ENCODE data around the gene OMG.
"Not testable (repeated sequence)": the region's sequence is repeated elsewhere in the genome, so short reads cannot be mapped to it uniquely, and the experiment has no call there.

OMG gene, protein sequence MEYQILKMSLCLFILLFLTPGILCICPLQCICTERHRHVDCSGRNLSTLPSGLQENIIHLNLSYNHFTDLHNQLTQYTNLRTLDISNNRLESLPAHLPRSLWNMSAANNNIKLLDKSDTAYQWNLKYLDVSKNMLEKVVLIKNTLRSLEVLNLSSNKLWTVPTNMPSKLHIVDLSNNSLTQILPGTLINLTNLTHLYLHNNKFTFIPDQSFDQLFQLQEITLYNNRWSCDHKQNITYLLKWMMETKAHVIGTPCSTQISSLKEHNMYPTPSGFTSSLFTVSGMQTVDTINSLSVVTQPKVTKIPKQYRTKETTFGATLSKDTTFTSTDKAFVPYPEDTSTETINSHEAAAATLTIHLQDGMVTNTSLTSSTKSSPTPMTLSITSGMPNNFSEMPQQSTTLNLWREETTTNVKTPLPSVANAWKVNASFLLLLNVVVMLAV
- long read RNA-seq, donor 1 = 0 reads
- long read RNA-seq, donor 2, partial matches to known transcripts = 0 of 1 reads
- long read RNA-seq, donor 2, other reads (novel, unspliced or antisense) = 0 of 1 reads
- long read RNA-seq, donor 3 = 0 reads
- long read RNA-seq, donor 4 = 0 reads
- long read RNA-seq, donor 5 = 0 reads
- long read RNA-seq, donor 6 = 0 reads
- long read RNA-seq, donor 7 = 0 reads
- long read RNA-seq, donor 8 = 0 reads

DNA sequence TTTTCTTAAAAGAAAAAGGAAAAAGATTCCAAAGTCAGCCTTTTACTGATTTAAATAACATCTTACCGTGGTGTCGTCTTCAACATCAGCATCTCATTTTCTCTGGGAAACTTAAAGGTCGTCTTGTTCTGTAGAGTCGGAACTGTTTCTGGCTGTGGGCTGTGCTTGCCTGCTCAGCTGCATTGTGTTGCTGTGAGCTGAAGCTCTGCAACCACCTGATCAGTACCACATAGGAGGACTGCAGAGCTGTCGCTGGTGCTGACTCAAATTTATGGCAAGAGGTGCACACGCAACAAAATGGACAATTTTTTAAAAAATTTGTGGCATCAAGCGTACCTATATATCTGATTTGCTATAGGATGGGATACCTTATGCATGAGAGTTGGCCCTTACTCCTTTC lies at the start of gene OMG:
TSS of gene OMG (minus strand) at position 150 of the 400 bp plus-strand sequence. CDS start 908 bp downstream, outside the sequence.
- no peak for DNase-seq

DNA sequence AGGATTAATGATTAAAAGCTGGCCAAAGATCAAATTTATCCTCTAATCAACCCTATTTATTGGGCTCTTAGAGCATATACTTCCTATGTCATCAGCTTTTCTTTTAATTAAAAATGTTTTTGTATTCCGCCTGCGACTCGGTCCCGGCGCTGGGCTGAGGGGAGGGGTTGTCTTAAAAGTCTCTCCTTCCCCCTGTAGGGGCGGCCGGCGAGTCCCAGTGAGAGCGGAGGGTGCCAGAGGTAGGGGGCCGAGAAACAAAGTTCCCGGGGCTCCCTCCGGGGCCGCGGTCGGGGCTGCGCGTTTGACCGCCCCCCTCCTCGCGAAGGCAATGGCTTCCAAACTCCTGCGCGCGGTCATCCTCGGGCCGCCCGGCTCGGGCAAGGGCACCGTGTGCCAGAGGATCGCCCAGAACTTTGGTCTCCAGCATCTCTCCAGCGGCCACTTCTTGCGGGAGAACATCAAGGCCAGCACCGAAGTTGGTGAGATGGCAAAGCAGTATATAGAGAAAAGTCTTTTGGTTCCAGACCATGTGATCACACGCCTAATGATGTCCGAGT lies 48.2 kb upstream of the OMG start:
- not testable (repeated sequence) for DNase-seq

DNA sequence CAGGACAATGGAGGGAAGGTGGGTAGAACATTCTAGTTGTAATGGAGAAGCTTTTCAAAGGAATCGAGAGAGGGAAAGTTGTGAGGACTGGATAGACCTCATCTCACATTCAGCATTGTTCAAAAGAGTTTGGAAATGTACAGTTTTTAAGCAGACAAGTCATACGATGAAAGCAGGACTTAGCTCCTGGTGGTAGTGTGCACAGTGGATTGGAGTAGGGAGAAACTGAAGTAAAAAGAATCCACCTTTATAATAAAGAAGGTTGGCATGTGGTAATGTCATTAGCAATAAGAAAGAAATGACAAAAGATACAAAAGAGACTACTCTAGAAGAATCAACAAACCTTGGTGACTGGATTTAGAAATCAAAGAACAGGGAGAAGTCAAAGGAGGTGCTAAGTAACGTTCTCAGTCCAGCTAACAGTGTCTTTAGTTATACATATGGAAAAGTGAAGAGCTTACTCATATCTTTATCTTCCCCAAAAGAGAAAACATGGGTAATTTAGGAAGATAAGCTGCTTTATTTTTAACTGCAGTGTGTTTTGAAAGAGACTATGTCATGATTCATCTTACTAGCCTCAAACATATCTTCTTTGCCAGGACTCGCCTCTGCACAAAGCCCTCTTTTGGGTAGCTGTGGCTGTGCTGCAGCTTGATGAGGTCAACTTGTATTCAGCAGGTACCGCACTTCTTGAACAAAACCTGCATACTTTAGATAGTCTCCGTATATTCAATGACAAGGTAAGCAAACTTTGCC lies 43.0 kb upstream of the OMG start:
- DNase-seq = no peak

DNA sequence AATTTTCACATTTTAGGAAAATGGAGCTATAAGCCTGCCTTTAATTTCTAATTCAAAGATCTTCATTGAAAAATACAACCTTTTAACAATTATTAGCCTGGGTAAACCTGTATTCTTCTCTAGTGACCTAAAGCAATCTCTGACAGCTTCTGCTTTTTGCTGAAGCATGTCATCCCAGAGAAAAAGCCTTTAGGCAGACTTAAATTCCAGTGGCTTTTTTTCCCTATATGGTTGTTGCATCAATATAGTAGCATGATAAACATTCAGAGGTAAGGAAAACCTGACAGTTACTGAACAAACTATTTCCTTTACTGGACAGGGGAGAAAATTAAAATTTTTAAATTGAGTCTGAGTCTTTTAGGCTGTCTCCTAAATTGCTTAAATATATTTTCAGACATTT lies 32.2 kb upstream of the OMG start:
- DNase-seq = no peak

DNA sequence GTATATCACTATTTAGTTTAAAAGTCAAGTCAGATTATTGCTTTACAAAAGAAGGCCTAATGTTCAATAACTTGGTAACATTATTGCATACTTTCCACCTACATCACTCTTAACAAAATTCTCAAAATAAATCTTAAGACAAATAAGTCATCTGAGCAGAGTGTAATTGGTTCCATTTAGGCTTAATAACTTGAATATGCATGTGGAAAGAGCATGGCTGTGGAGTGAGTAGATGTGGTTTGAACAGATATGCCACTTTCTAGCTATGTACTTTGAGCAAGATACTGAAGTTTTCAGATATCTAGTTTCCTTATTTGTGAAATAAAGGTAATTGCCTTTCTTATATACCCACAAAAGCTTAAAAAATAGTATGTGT lies 31.1 kb upstream of the OMG start:
- no peak for DNase-seq

DNA sequence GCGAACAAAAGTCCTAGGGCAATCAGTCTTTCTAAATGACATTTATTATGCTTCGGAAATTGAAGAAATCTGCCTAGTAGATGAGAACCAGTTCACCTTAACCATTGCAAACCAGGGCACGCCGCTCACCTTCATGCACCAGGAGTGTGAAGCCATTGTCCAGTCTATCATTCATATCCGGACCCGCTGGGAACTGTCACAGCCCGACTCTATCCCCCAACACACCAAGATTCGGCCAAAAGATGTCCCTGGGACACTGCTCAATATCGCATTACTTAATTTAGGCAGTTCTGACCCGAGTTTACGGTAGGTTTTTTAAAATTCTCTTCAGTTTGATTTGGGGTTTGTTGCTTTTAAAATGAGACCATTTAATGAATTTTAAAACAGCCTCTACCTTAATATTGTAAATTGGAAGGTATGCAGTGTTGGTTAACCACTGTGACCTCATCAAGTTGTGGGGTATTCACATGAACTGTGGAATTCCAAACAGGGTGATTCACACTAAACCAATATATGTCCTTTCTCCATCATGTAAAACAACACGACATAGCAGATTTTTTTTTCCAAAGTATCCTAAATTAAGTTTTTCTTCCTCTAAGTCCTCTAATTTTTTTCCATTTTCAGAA lies 30.6 kb upstream of the OMG start:
- no peak for DNase-seq

DNA sequence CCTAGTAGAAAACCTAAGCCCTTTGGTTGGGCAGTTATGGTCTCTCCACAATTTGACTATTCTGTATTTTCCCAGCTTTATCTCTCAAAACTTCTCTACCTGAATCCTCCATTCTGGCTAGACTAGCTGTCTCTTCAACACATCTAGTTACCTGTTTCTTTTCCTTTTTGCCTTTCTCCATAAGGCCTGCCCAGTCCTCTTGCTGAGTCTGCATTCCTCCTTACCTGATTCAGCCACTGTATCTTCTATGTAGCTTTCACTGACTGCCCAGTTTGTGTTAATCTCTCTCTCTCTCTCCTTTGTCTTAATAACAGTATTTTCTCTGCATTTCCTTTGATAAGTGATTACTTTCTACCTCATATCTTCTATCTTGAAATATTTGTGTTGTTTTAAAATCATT lies 26.5 kb upstream of the OMG start:
- no peak for DNase-seq

DNA sequence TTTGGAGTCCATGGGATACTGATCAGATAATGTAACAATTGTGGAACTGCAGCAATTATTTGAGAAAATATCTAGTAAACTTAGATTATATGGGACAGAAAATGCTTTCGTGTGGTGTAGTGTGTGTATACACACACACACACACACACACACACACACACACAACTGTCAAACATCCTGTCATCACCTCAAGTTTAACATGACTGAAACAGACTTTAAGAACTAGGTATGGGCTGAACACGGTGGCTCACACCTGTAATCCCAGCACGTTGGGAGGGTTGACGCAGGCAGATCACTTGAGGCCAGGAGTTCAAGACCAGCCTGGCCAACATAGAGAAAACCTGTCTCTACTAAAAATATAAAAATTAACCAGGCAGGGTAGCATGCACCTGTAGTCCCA lies 24.9 kb upstream of the OMG start:
- DNase-seq = no peak

DNA sequence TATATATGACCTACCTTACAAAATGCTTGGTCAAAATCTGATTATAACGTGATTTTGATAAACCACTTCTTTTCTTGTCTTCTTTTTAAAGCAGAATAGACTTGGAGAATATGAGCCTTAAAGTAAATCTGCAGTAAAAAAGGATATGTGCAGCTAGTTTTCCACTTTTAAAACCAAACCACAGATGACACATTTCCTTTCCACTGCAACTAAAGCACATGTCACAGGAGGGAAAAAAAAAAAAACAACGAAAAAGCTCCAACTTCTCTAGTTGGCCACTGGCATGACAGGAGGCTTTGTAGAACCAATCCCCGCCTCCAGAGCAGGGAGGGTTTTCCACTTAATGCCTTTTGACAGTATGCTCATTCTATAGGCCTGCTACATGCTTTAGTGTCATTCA lies 24.4 kb upstream of the OMG start, which contains the start of gene EVI2A:
TSS of gene EVI2A (minus strand) at position 142 of the 400 bp plus-strand sequence. CDS start 2,609 bp downstream, outside the sequence.
- no peak for DNase-seq

DNA sequence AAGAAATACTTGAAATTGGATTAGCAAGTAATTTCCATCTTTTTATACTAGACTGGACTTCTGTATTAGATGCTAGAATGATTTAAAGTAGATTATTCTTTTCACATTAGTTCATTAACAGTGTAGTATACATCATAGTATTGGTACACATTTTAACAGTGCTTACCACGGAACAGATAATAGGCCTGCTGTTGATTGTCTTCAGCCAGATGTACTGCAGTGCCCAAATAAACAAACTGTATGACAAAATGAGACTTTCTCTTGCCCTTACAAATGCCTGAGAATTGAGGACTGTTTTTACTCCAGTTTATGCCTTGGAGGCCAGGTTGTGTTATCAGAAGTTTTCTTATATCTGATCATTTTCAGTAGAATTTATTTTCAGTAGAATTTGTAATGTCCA lies 23.8 kb upstream of the OMG start:
- no peak for DNase-seq

DNA sequence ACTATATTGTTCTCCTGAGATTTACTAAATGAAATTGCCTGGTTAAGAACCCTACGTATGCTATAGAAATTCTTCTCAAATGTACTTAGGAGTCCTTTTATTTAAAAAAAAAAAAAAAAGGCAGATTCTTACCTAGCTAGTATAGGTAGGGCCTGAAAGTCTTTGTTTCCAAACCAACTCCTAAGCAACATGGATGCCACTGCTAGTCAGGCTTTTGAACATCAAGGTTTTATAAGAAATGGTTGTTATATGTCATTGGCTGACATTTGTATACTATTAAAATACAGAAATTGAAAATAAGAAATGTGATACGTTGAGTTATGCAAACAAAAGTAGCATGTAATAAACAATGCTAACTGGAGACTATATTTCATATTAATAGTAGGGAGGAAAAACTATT lies 23.2 kb upstream of the OMG start:
- no peak for DNase-seq

DNA sequence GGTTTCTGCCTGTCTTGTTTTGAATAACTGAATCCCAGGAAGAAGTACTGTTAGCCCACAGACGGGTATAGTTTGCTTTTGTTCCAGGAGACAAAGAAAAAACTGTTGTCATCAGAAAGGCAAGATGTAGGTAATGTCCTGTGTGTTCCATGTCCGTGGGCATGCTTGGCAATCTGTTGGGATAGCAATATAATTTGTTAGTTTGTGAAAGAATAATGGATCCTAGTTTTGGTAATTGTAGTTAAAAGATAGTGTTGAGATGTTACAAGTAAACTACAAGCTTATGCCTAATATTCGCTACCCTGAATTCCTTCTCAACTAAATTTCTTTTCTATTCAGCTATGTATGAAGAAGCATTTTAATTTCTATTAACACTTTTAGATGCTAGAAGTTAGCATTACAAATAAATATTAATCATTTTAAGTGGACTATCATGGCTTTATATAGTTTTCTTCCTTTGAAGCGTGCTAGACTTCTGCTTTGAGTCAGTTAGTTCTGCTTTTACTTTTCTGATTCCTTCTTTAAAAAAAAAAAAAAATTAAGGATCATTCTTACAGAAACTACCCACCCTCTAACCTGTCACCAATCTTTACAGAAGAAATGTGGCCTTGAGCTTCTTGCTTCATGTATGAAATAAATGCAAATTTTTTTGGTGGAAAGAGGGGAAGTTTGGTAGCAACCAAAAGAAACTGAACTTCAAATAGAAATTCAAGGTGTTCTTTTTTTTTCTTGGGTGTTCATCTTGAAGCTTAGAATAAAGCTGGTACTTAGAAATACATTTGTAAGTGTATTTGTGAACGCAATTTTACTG lies 22.0 kb upstream of the OMG start:
- no peak for DNase-seq

DNA sequence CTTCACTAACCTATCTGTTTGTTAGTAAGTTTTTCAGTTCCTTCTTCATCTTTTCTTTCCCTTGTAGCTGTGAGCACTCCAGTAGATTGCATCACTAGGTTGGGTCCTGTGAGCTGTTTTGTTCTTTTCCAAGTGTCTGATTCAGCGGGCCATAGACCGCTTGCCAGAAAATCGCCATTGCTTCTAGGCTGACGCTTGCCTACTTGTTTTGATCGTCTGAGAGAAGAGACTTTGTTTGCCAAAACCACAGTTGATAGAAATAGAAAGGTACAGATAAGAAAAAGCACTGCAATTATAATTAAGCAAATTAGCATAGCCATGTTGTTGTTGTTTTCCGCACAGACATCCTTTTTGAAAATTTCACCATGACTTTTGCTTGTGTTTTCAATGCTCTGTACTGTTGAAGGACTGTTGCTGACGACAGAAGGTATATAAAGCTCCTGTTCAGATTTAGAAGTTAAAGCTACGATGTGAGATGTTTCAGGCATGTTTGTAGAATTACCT lies 21.3 kb upstream of the OMG start:
- no peak for DNase-seq

DNA sequence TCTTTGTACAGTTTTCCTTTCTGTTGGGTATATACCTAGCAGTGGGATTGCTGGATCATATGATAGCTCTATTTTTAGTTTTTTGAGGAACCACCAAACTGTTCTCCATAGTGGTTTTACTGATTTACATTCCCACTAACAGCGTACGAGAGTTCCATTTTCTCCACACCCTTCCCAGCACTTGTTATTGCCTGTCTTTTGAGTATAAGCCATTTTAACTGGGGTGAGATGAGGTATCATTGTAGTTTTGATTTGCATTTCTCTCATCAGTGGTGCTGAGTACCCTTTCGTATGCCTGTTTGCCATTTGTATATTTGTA lies 17.7 kb upstream of the OMG start:
- no peak for DNase-seq

DNA sequence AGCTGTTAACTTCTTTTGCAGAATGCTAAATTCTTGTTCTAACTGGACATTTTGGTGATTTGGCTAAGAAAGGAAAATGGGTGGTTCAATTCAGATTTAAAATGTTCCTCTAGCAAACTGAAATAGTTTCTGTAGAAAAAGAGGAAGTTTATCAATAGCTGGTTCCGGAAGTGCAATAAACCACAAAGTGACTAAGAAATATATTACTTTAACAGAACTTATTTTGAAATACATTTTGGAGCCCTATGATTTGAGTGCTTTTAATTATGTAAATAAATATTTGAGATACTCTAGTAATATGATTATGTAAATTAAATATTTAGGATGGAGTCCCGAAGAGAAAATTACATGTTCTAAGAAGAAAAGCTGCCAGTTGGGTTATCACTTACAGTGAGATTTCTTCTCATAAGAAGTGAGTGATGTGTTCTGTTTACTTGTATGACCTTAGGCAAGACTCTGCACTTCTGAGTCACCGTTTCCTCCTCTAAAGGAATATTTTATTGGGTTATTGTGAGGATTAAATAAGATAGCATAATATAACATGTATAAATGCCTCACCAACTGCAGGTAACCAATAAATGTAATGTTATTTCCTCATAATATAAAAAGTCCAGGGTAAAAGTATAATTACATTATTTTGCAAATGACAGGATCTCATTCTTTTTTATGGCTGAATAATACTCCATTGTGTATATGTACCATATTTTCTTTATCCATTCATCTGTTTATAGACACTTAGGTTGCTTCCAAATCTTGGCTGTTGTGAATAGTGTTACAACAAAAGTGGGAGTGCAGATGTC lies 17.1 kb upstream of the OMG start, which contains the start of gene EVI2B:
TSS of gene EVI2B (minus strand) at position 73 of the 800 bp plus-strand sequence. CDS start 8,445 bp downstream, outside the sequence.
- no peak for DNase-seq

DNA sequence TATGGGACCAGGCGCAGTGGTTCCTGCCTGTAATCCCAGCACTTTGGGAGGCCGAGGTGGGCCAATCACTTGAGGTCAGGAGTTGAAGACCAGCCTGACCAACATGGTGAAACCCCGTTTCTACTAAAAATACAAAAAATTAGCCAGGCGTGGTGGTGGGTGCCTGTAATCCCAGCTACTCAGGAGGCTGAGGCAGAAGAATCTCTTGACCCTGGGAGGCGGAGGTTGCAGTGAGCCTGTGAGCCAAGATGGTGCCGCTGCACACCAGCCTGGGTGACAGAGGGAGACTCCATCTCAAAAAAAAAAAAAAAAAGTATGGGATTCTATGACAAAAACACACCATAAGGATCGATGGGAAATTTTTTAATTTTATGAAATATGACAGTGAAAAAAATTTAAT lies 15.2 kb upstream of the OMG start:
- DNase-seq = not testable (repeated sequence)

DNA sequence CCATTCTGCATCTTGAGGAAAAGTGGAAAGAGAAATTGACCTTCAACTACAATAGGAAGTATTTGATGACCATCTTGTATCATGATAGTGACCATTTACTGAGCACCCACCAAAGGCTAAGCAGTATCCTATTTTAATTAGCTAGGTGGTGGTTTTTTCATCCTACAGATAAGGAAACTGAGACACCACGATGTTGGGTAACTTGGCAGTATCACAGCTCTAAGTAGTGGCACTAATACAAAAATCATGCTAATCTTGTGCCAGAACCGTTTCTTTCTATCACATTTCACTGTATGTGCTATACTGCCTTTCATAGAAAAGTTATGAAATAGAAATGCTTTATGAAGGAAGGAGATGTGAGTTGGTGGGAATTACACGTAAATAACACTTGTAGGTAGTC lies 14.5 kb upstream of the OMG start:
- DNase-seq = no peak

DNA sequence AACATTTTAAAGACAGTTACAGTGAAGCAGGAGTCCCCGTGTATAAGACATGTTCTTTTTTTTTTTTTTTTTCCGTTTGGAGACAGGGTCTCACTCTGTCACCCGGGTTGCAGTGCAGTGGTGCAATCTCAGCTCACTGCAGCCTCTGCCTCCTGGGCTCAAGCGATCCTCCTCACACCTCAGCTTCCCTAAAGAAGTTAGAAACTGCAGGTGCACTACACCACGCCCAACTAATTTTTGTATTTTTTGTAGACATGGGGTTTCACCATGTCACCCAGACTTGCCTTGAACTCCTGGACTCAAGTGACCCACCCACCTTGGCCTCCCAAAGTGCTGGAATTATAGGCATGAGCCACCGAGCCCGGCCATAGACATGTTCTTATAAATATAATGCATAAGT lies 13.8 kb upstream of the OMG start:
- DNase-seq = no peak

DNA sequence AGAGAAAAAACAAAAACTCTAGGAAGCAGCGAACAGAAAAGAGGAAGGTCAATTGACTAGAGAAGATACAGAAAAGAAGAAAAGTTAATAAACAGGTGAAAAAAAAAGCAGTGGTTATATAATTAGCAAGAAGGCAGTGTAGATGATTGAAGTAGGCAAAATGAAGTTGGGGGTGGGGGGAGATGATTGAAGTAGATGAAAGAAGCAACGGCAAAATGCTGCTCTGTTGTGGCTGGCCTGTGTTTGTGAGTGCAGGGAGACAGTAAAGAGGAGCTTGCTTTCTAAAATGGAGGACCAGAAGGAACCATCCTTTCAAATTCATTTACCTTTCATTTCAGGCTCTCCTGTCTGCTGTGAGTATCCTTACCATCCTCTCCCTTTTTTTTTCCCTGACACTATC lies 13.2 kb upstream of the OMG start:
- DNase-seq = no peak

DNA sequence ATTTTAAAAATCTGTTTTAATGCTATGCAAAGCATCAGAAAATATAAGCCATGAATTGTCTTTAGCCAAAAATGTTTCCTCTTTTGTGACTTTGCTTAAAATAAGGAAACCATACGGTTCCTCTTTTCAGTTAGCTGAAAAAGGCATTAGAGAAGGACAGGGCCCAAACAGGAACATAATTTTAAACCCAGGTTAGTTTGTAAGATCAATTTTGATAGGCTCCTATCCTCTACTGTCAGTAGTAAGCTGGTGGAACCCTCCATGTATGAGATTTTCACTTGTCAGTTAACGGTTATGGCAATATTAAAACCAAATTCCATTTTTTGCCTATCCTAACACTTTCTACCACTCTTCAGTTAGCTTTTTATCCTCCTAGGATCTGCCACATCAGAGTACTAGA lies 12.5 kb upstream of the OMG start:
- DNase-seq = no peak
